H9 (cell line): ENCODE data around the gene PEX5L. TPM values are rescaled to one million over a fixed set of nuclear protein-coding genes. Genes with fewer than 3 reads are reported as not detected.

Experiments used
- DNase-seq: peaks from one replicate; pipeline ENCODE4 v3.0.0-alpha.2; 2017
- H2AFZ ChIP-seq: one replicate; pipeline ENCODE4 v1.6.1; 2013; ENCODE audit warnings: mild to moderate bottlenecking, low read length, control low read depth, moderate library complexity
- H2AK5ac ChIP-seq: 2 replicates; pipeline ENCODE4 v1.6.1; 2013; ENCODE audit warnings: low read length, control low read depth, mixed read lengths; ENCODE audit not compliant: insufficient read length
- H2BK120ac ChIP-seq: one replicate; pipeline ENCODE4 v1.6.1; 2013; ENCODE audit warnings: low read depth, mild to moderate bottlenecking, low read length, control low read depth, inconsistent platforms; ENCODE audit not compliant: poor library complexity, severe bottlenecking
- H2BK12ac ChIP-seq: 2 replicates; pipeline ENCODE4 v1.6.1; 2013; ENCODE audit warnings: low read length, control low read depth, mixed read lengths, low read depth; ENCODE audit not compliant: insufficient read length
- H2BK15ac ChIP-seq: 2 replicates; pipeline ENCODE4 v1.6.1; 2013; ENCODE audit warnings: low read depth, low read length, control low read depth
- H2BK20ac ChIP-seq: one replicate; pipeline ENCODE4 v1.6.1; 2013; ENCODE audit warnings: low read depth, mild to moderate bottlenecking, low read length, control low read depth, inconsistent platforms; ENCODE audit not compliant: poor library complexity, severe bottlenecking
- H2BK5ac ChIP-seq: 2 replicates; pipeline ENCODE4 v1.6.1; 2013; ENCODE audit warnings: low read length, control low read depth, mixed read lengths; ENCODE audit not compliant: insufficient read length
- H3K14ac ChIP-seq: 2 replicates; pipeline ENCODE4 v1.6.1; 2013; ENCODE audit warnings: low read length, control low read depth; ENCODE audit not compliant: insufficient read depth
- H3K18ac ChIP-seq: 2 replicates; pipeline ENCODE4 v1.6.1; 2013; ENCODE audit warnings: low read depth, mild to moderate bottlenecking, mixed read lengths, low read length, control low read depth; ENCODE audit not compliant: insufficient read length
- H3K23ac ChIP-seq: 2 replicates; pipeline ENCODE4 v1.6.1; 2013; ENCODE audit warnings: low read length, control low read depth, mixed read lengths, low read depth; ENCODE audit not compliant: insufficient read length
- H3K23me2 ChIP-seq: 2 replicates; pipeline ENCODE4 v1.6.1; 2013; ENCODE audit warnings: low read depth, mild to moderate bottlenecking, mixed read lengths, low read length, control low read depth; ENCODE audit not compliant: insufficient read length, poor library complexity, severe bottlenecking
- H3K27ac ChIP-seq: 2 replicates; pipeline ENCODE4 v1.5.1; 2013; ENCODE audit warnings: low read length, control low read depth, mixed read lengths, low read depth; ENCODE audit not compliant: insufficient read length
- H3K27me3 ChIP-seq: 2 replicates; pipeline ENCODE4 v1.6.1; 2013; ENCODE audit warnings: low read length, control low read depth, inconsistent platforms; ENCODE audit not compliant: insufficient read depth
- H3K4ac ChIP-seq: 2 replicates; pipeline ENCODE4 v1.6.1; 2013; ENCODE audit warnings: low read depth, mild to moderate bottlenecking, control low read depth, inconsistent platforms, low read length, moderate library complexity
- H3K4me1 ChIP-seq: 2 replicates; pipeline ENCODE4 v1.6.1; 2013; ENCODE audit warnings: low read length, control low read depth, inconsistent platforms; ENCODE audit not compliant: insufficient read depth
- H3K4me2 ChIP-seq: 2 replicates; pipeline ENCODE4 v1.6.1; 2013; ENCODE audit warnings: low read length, control low read depth, mixed read lengths; ENCODE audit not compliant: insufficient read length, insufficient read depth
- H3K56ac ChIP-seq: 2 replicates; pipeline ENCODE4 v1.6.1; 2013; ENCODE audit warnings: low read depth, mild to moderate bottlenecking, mixed read lengths, low read length, control low read depth; ENCODE audit not compliant: insufficient read length
- H3K79me1 ChIP-seq: 2 replicates; pipeline ENCODE4 v1.6.1; 2013; ENCODE audit warnings: low read depth, mild to moderate bottlenecking, moderate library complexity, low read length, control low read depth, inconsistent platforms; ENCODE audit not compliant: insufficient read depth, poor library complexity, severe bottlenecking
- H3K79me2 ChIP-seq: 2 replicates; pipeline ENCODE4 v1.6.1; 2013; ENCODE audit warnings: low read length, control low read depth, inconsistent platforms; ENCODE audit not compliant: insufficient read depth
- H3K9ac ChIP-seq: 2 replicates; pipeline ENCODE4 v1.6.1; 2013; ENCODE audit warnings: low read length, control low read depth, mixed read lengths; ENCODE audit not compliant: insufficient read length; ENCODE audit errors: extremely low read depth
- H3K9me3 ChIP-seq: one replicate; pipeline ENCODE4 v1.6.1; 2013; ENCODE audit warnings: low read depth, low read length, inconsistent platforms; ENCODE audit not compliant: control insufficient read depth
- H3T11ph ChIP-seq: one replicate; pipeline ENCODE4 v1.6.1; 2013; ENCODE audit warnings: mild to moderate bottlenecking, low read length, control low read depth, inconsistent platforms
- H4K20me1 ChIP-seq: one replicate; pipeline ENCODE4 v1.6.1; 2013; ENCODE audit not compliant: control insufficient read depth, insufficient read length, insufficient read depth
- H4K5ac ChIP-seq: 2 replicates; pipeline ENCODE4 v1.6.1; 2013; ENCODE audit warnings: low read depth, mild to moderate bottlenecking, mixed read lengths, low read length, control low read depth; ENCODE audit not compliant: insufficient read length
- H4K8ac ChIP-seq: replicated peaks from 2 replicates; pipeline ENCODE4 v1.6.1; 2013; ENCODE audit warnings: low read length, control low read depth, mixed read lengths, low read depth; ENCODE audit not compliant: insufficient read length
- H4K91ac ChIP-seq: 2 replicates; pipeline ENCODE4 v1.6.1; 2013; ENCODE audit warnings: low read depth, mild to moderate bottlenecking, moderate library complexity, mixed read lengths, low read length, control low read depth; ENCODE audit not compliant: insufficient read length
- H3K27ac Mint-ChIP-seq, 3 experiments: 2 replicates in 2 of 3; 3 replicates in 1 of 3; pipeline ENCODE4 v1.8.0; 2020 to 2021; ENCODE audit warnings: mixed read lengths in 3 of 3, mild to moderate bottlenecking in 1 of 3, moderate library complexity in 1 of 3
- H3K27me3 Mint-ChIP-seq: 2 replicates; pipeline ENCODE4 v1.8.0; 2021; ENCODE audit warnings: low read depth, mild to moderate bottlenecking, moderate library complexity, mixed read lengths
- H3K36me3 Mint-ChIP-seq, 3 experiments: 2 replicates in 2 of 3; 3 replicates in 1 of 3; pipeline ENCODE4 v1.8.0; 2020 to 2021; ENCODE audit warnings: low read depth in 3 of 3, mixed read lengths in 3 of 3; ENCODE audit not compliant: insufficient read depth in 1 of 3
- H3K4me1 Mint-ChIP-seq, 2 experiments: 2 replicates each; pipeline ENCODE4 v1.8.0; 2020; ENCODE audit warnings: mixed read lengths in 2 of 2
- H3K4me3 Mint-ChIP-seq, 2 experiments: 2 replicates in 1 of 2; 3 replicates in 1 of 2; pipeline ENCODE4 v1.8.0; 2020 to 2021; ENCODE audit warnings: mild to moderate bottlenecking in 2 of 2, mixed read lengths in 2 of 2, moderate library complexity in 1 of 2
- H3K9me3 Mint-ChIP-seq, 2 experiments: 2 replicates in 1 of 2; 3 replicates in 1 of 2; pipeline ENCODE4 v1.8.0; 2020; ENCODE audit warnings: mild to moderate bottlenecking in 2 of 2, mixed read lengths in 2 of 2, moderate library complexity in 1 of 2
- WGBS: extraction: QIAGEN DNeasy Blood & Tissue Kit; methylation state at CpG from one replicate; pipeline ENCODE4 v1.1.7; 2013; ENCODE audit warnings: missing lambda C conversion rate, low lambda C conversion rate, mixed read lengths; ENCODE audit not compliant: insufficient read length; ENCODE audit errors: extremely low coverage; 5-methylcytosine and 5-hydroxymethylcytosine counted together
- total RNA-seq: library from RNA; stranded (reverse); gene quantifications from 2 replicates; pipeline ENCODE4 v1.2.1, GENCODE V29; 2021
- TF ChIP-seq, protein P1 (sequence below): fragments of 200-600 bp; sonication (generic); conservative IDR thresholded peaks from 3 replicates; pipeline ENCODE4 v1.8.0; 2021; ENCODE audit warnings: antibody characterized with exemption, mild to moderate bottlenecking

PEX5L gene
- total RNA-seq, 1 experiment from 2014 or later, result 0.85 TPM

DNA sequence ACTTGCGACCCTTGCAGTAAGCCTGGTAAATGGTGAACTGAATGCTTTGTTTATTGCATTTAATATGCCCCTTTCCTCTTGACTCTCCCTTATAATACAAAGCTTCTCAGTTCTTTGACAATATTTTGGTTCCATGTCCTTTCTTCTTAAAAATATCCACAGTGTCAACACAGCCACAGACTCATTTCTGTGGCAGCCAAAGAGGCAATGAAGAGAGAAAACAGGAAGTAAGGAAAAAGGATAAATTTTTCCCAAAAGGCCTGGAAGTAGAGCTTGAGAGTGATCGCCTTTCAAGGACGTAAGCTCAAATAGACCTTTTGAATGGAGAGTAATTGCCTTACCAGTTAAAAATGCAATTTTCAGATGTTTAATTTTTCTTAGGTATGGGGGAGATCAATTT is 59.4 kb downstream of the PEX5L start:
- H3K14ac ChIP-seq, result no peak overlapping the region
- H3K9me3 Mint-ChIP-seq, result no peaks in the 10 kb centered on the region

More for the DNA sequence above, 59.4 kb downstream of the PEX5L start:
- no peak overlapping the region for H4K5ac ChIP-seq
- Mint-ChIP-seq H3K36me3 (no peaks in the 10 kb centered on the region), H3K4me3 (no peak overlapping the region), H3K27me3 (no peaks in the 10 kb centered on the region), H3K27ac (no peak overlapping the region), H3K4me1 (peaks cover 7 to 14% of the 10 kb centered on the region in 2 experiments)
- H2BK15ac ChIP-seq, result no peak overlapping the region
- TF ChIP-seq, protein P1, sequence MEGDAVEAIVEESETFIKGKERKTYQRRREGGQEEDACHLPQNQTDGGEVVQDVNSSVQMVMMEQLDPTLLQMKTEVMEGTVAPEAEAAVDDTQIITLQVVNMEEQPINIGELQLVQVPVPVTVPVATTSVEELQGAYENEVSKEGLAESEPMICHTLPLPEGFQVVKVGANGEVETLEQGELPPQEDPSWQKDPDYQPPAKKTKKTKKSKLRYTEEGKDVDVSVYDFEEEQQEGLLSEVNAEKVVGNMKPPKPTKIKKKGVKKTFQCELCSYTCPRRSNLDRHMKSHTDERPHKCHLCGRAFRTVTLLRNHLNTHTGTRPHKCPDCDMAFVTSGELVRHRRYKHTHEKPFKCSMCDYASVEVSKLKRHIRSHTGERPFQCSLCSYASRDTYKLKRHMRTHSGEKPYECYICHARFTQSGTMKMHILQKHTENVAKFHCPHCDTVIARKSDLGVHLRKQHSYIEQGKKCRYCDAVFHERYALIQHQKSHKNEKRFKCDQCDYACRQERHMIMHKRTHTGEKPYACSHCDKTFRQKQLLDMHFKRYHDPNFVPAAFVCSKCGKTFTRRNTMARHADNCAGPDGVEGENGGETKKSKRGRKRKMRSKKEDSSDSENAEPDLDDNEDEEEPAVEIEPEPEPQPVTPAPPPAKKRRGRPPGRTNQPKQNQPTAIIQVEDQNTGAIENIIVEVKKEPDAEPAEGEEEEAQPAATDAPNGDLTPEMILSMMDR, result no peak
- no peak overlapping the region for H2BK120ac ChIP-seq
- H2AK5ac ChIP-seq, result no peak overlapping the region
- H3K79me1 ChIP-seq, result no peaks in the 10 kb centered on the region
- H2AFZ ChIP-seq, result no peak overlapping the region
- H4K91ac ChIP-seq, result no peak overlapping the region
- no peaks in the 10 kb centered on the region for H3K23me2 ChIP-seq
- no peak overlapping the region for H3K4me2 ChIP-seq
- no peak overlapping the region for H3K27ac ChIP-seq
- H2BK5ac ChIP-seq, result no peak overlapping the region
- no peak overlapping the region for H3T11ph ChIP-seq
- WGBS, result no CpG with 5 or more reads among the region's 3 CpGs
- H3K4me1 ChIP-seq, result no peaks in the 10 kb centered on the region
- H4K8ac ChIP-seq, result no peak overlapping the region
- no peak overlapping the region for H2BK20ac ChIP-seq
- H4K20me1 ChIP-seq, result no peaks in the 10 kb centered on the region
- H3K56ac ChIP-seq, result no peak overlapping the region
- H3K18ac ChIP-seq, result no peak overlapping the region
- no peak for DNase-seq
- H2BK12ac ChIP-seq, result no peak overlapping the region
- H3K9ac ChIP-seq, result no peak overlapping the region
- no peak overlapping the region for H3K23ac ChIP-seq
- H3K4ac ChIP-seq, result no peak overlapping the region
- no peaks in the 10 kb centered on the region for H3K27me3 ChIP-seq
- no peaks in the 10 kb centered on the region for H3K79me2 ChIP-seq
- no peaks in the 10 kb centered on the region for H3K9me3 ChIP-seq
